ENCODE data around the gene PBX4. TPM values are rescaled to one million over a fixed set of nuclear protein-coding genes. Genes with fewer than 3 reads are reported as not detected.

Gene PBX4
- total and polyA plus RNA-seq, 12 donors = 0.28 to 6.3 (median 0.81) TPM; not detected in 4

DNA sequence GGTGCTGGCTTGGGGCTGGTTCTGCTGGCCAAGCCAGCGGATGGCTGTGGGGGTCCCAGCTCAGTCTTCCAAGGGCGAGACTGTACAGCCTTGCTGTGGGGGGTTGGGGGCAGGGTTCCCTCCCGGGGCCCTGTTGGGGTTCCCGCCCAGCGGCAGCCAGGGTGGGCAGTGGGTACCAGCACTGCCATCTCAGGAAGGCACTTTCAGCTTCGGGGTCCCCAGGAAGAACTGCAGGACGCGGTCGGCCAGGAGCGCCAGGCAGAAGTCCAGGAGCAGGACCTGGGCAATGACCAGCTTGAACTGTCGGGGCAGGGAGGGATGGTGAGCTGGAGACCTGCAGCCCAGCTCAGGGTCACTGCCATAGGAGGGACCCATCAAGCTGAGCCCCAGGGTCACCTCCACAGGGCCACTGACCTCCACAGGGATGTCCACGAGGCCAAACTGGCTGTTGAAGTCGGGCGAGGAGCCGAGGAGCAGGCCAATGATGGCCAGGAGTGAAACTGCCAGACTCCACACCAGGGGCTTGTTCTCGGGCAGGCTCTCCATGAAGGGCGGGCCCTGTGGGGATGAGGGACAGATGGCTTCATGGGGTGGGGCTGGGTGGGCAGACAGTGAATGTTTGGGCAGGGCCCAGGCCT, 26.9 kb upstream of the PBX4 start:
- DNase-seq = no peak
- peaks cover 8 to 10% of the 10 kb centered on the region in 2 donors for H3K4me1 ChIP-seq (replicated peaks in 1 of 2)
- H3K4me3 ChIP-seq = no peak overlapping the region
- whole genome bisulfite sequencing, 4 donors = 67 to 100% (median 85%) methylated on average over 1 to 17 of the region's 17 CpGs
- TF ChIP-seq POLR2A (IDR thresholded peaks at IDR 0.05) = no peak
- TF ChIP-seq, protein P1, sequence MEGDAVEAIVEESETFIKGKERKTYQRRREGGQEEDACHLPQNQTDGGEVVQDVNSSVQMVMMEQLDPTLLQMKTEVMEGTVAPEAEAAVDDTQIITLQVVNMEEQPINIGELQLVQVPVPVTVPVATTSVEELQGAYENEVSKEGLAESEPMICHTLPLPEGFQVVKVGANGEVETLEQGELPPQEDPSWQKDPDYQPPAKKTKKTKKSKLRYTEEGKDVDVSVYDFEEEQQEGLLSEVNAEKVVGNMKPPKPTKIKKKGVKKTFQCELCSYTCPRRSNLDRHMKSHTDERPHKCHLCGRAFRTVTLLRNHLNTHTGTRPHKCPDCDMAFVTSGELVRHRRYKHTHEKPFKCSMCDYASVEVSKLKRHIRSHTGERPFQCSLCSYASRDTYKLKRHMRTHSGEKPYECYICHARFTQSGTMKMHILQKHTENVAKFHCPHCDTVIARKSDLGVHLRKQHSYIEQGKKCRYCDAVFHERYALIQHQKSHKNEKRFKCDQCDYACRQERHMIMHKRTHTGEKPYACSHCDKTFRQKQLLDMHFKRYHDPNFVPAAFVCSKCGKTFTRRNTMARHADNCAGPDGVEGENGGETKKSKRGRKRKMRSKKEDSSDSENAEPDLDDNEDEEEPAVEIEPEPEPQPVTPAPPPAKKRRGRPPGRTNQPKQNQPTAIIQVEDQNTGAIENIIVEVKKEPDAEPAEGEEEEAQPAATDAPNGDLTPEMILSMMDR (IDR thresholded peaks at IDR 0.05) = no peak
- intact Hi-C loops (cut with DNase I) = no loop called here
- peaks cover 0 to 48% of the 10 kb centered on the region in 2 donors for H3K36me3 ChIP-seq (replicated peaks in 1 of 2)
- H3K9me3 ChIP-seq (replicated peaks in 1 of 3) = no peaks in the 10 kb centered on the region
- H3K27me3 ChIP-seq = no peaks in the 10 kb centered on the region
- no peak overlapping the region for H3K27ac ChIP-seq

DNA sequence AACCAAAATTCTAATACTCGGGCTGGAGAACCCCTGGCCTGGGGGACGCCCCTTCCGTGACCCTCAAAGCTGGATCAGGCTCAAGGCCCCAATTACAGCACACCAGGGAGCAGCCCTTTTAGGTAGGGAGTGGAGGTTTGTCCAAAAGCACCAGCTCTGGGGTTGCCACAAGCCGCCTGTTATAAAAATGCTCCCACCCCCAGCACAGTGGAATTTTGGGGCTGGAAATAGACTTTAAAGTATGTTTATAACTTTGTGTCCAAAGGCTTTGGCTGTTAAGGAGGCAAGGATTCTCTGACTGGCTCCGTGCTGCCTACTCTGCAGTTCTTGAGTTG, 25.5 kb upstream of the PBX4 start:
- Histone ChIP-seq H3K4me3 (peak overlapping the region in 2 of 4 donors; percentile 65 to 91), H3K36me3 (replicated peaks in 1 of 2) (peaks cover 0 to 35% of the 10 kb centered on the region in 2 donors)
- WGBS, 4 donors = 18 to 26% (median 24%) methylated on average over 5 of the region's 5 CpGs

DNA sequence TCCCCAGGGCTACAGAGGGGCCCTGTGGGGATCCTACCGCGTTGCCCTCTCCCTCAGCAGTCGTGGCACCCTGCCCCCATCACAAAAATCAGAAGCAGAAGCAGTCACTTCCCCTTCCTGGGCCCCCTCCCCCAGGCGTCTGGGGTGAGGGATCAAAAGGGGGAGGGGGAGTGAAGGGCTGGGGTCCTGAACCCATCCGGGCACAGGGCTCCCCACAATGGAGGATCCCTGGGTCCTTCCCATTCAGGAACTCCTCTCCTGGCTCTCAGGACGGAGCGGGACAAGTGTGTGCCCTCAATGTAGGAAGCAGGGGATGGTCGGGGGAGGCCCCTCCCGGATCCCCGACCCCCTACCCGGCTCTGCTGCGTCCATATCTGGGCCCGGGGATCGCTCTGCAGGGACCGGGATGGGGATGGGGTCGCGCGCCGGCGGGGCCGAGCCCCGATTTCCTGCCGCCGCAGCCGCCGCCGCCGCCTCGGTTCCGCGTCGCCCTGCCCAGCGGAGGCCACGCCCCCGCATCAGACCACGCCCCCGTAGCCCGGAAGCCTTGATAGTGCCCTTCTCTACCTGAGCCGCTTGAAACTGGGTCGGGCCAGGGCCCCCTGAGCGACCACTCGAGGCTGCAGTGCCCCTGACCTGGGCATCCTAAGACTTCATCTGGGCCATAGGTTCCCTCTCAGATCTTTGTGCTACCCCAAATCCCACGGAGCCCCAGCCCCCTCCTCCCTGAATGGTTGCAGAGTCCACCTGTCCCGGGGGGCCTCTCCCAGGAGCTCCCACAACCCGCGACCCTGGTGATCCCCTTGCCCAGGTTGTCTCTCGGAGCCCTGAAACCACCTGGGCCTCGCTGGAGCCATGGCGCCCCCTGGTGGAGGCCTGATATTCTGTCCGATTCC, 24.9 kb upstream of the PBX4 start, which contains the start of gene GMIP:
Gene GMIP, minus strand, starts transcription at position 500 of the 896 bp plus-strand sequence. Its CDS starts 128 bp downstream, at position 372.
- Histone ChIP-seq H3K4me1 (replicated peaks in 1 of 2) (peaks cover 8 to 10% of the 10 kb centered on the region in 2 donors), H3K4me3 (peak within 1 kb of the TSS in 3 of 4 donors; percentile 20 to 91 (median 65)), H3K9me3 (replicated peaks in 1 of 3) (no peaks in the 10 kb centered on the region), H3K27ac (peak within 1 kb of the TSS in 3 of 5 donors; percentile 31 to 84 (median 32)), H3K27me3 (no peaks in the 10 kb centered on the region), H3K36me3 (replicated peaks in 1 of 2) (peaks cover 0 to 32% of the 10 kb centered on the region in 2 donors)
- WGBS, 4 donors = 0 to 2% (median 1%) methylated on average over 6 to 50 of the region's 50 CpGs
- intact Hi-C loops (cut with DNase I) = loop anchor here (2.0 to 5.0 kb wide), 2 partner anchors 106 to 111 kb away; partner anchors contain the start of gene CILP2 (in 1 of the 2)
- TF ChIP-seq, protein P1 (IDR thresholded peaks at IDR 0.05) = peak; percentile 73 to 93 (median 82)
- TF ChIP-seq POLR2A (IDR thresholded peaks at IDR 0.05) = peak in 1 of 2 donors; percentile 15
- DNase-seq = peak; percentile 57 to 83 (median 72)

More for the DNA sequence above, 25.5 kb upstream of the PBX4 start:
- peaks cover 8 to 10% of the 10 kb centered on the region in 2 donors for H3K4me1 ChIP-seq (replicated peaks in 1 of 2)
- intact Hi-C loops (cut with DNase I) = loop anchor here in 1 of 2 donors (5.0 kb wide), 1 partner anchor 107 kb away; the partner anchor contains the start of gene CILP2
- no peak overlapping the region for H3K27ac ChIP-seq
- H3K9me3 ChIP-seq (replicated peaks in 1 of 3) = no peaks in the 10 kb centered on the region
- TF ChIP-seq, protein P1 (IDR thresholded peaks at IDR 0.05) = peak in 2 of 6 experiments; percentile 20 to 22
- no peak for TF ChIP-seq POLR2A (IDR thresholded peaks at IDR 0.05)
- H3K27me3 ChIP-seq = no peaks in the 10 kb centered on the region
- DNase-seq = no peak

Data from adrenal gland (tissue), 12 donors.